ENCODE data around the gene CSF2RB.

DNA sequence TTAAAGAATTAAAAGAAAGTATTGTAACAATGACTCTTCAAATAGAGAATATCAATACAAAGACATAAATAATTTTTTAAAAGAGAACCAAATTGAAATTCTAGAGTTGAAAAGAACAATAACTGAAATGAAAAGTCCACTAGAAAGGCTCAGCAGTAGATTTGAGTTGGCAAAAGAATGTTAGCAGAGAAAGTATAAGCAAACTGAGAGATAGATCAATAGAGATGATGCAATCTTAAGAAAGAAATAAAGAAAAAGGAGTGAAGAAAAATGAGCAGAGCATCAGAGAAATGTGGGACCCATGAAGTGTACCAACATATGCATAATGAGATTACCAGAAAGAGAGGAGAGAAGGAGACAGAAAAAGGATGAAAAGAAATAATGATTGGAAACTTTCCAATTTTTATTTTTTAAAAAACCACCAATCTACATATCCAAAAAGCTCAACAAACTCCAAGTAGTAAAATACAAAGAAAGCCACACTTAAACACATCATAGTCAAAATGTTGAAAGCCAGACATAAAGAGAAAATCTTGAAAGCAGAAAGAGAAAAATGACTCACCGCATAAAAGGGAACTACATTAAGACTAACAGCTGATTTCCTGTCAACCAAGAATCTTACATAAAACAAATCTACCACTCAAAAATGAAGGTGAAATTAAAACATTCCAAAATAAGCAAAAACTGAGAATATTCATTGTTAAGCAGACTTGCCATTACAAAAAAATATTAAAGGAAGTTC, 31.8 kb upstream of the CSF2RB start:
- TF ChIP-seq POLR2A (IDR thresholded peaks at IDR 0.05), result no peak
- TF ChIP-seq, protein P1, sequence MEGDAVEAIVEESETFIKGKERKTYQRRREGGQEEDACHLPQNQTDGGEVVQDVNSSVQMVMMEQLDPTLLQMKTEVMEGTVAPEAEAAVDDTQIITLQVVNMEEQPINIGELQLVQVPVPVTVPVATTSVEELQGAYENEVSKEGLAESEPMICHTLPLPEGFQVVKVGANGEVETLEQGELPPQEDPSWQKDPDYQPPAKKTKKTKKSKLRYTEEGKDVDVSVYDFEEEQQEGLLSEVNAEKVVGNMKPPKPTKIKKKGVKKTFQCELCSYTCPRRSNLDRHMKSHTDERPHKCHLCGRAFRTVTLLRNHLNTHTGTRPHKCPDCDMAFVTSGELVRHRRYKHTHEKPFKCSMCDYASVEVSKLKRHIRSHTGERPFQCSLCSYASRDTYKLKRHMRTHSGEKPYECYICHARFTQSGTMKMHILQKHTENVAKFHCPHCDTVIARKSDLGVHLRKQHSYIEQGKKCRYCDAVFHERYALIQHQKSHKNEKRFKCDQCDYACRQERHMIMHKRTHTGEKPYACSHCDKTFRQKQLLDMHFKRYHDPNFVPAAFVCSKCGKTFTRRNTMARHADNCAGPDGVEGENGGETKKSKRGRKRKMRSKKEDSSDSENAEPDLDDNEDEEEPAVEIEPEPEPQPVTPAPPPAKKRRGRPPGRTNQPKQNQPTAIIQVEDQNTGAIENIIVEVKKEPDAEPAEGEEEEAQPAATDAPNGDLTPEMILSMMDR (IDR thresholded peaks at IDR 0.05), result no peak
- TF ChIP-seq EP300 (IDR thresholded peaks at IDR 0.05), result no peak

Measured in tibial nerve (tissue), 4 donors.